ENCODE measurements around the gene HPN.
"Not testable (repeated sequence)": the region's sequence is repeated elsewhere in the genome, so short reads cannot be mapped to it uniquely, and the experiment has no call there.

HPN gene

GRCh38 chr19:35015270-35015953, 26.1 kb upstream of the HPN start:
- Mint-ChIP-seq H3K4me1 (ENCODE audit: low read depth) (peaks cover 47% of the 10 kb centered on the region), H3K27ac (peak overlapping the region; percentile 65)

DNA sequence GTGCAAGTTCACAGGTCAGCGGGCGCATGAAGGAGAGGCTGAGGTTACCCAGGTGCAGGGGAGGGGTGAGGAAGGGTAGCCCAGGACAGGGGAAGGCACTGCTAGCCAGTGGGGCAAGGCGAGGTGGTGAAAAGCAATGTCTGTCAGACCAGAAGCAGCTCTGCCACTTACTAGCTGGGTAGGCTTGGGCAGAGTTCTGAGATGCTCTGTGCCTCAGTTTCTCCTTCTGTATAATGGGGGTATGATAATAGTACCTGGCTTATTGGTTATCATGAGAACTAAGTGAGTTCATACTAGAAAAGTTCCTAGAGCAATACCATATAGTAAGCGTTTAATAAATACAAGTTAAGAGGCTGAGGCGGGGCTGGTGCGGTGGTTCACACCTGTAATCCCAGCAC, 25.6 kb upstream of the HPN start:
- peaks cover 42% of the 10 kb centered on the region for H3K4me1 Mint-ChIP-seq (ENCODE audit: low read depth)
- no peak overlapping the region for H3K27ac Mint-ChIP-seq
- no peak overlapping the region for H3K4me3 Mint-ChIP-seq
- H3K27me3 Mint-ChIP-seq = no peaks in the 10 kb centered on the region
- H3K36me3 Mint-ChIP-seq (ENCODE audit: low read depth) = peaks cover 79% of the 10 kb centered on the region
- H3K9me3 Mint-ChIP-seq = no peaks in the 10 kb centered on the region

More at GRCh38 chr19:35015270-35015953, 26.1 kb upstream of the HPN start:
- Mint-ChIP-seq H3K9me3 (no peaks in the 10 kb centered on the region), H3K36me3 (ENCODE audit: low read depth) (peaks cover 78% of the 10 kb centered on the region), H3K27me3 (no peaks in the 10 kb centered on the region), H3K4me3 (no peak overlapping the region)

GRCh38 chr19:35017507-35017906, 24.0 kb upstream of the HPN start:
- H3K36me3 Mint-ChIP-seq (ENCODE audit: low read depth) = peaks cover 78% of the 10 kb centered on the region

GRCh38 chr19:35018379-35018778, 23.1 kb upstream of the HPN start:
- Mint-ChIP-seq H3K4me1 (ENCODE audit: low read depth) (peaks cover 17% of the 10 kb centered on the region), H3K27me3 (no peaks in the 10 kb centered on the region), H3K4me3 (no peak overlapping the region), H3K27ac (no peak overlapping the region), H3K36me3 (ENCODE audit: low read depth) (peaks cover 74% of the 10 kb centered on the region), H3K9me3 (no peaks in the 10 kb centered on the region)

More at GRCh38 chr19:35017507-35017906, 24.0 kb upstream of the HPN start:
- H3K27ac Mint-ChIP-seq = peak overlapping the region; percentile 59
- no peaks in the 10 kb centered on the region for H3K9me3 Mint-ChIP-seq
- H3K4me3 Mint-ChIP-seq = no peak overlapping the region
- no peaks in the 10 kb centered on the region for H3K27me3 Mint-ChIP-seq
- H3K4me1 Mint-ChIP-seq (ENCODE audit: low read depth) = peaks cover 26% of the 10 kb centered on the region

- Mint-ChIP-seq H3K4me1 (ENCODE audit: low read depth) (peaks cover 10% of the 10 kb centered on the region), H3K36me3 (ENCODE audit: low read depth) (peaks cover 74% of the 10 kb centered on the region), H3K27me3 (no peaks in the 10 kb centered on the region), H3K9me3 (no peaks in the 10 kb centered on the region), H3K4me3 (no peak overlapping the region), H3K27ac (no peak overlapping the region)
Observed at GRCh38 chr19:35019144-35019543, 22.4 kb upstream of the HPN start.

DNA sequence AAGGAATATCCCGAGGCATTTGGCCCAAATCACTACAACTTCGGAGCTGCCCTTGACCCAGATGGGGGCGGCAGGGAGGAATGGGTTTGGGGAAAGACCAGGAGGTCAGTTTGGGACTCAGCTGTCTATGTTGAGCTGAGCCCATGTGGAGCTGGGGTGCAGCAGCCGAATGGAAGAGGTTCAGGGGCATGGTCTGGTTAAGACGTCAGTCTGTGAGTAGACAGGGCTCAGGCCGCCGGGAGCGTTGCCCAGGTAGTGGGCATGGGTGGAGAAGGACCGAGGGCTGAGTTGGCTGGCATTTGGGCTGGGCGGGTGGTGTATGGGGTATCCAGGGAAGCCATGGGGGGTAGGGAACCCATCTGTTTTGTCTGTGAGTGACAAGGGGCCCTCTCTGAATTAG, 20.5 kb upstream of the HPN start:
- H3K36me3 Mint-ChIP-seq (ENCODE audit: low read depth) = peaks cover 72% of the 10 kb centered on the region
- no peaks in the 10 kb centered on the region for H3K27me3 Mint-ChIP-seq
- no peak overlapping the region for H3K4me3 Mint-ChIP-seq
- H3K27ac Mint-ChIP-seq = peak overlapping the region; percentile 14
- H3K4me1 Mint-ChIP-seq (ENCODE audit: low read depth) = no peaks in the 10 kb centered on the region
- no peaks in the 10 kb centered on the region for H3K9me3 Mint-ChIP-seq

GRCh38 chr19:35021596-35021995, 19.9 kb upstream of the HPN start:
- H3K4me3 Mint-ChIP-seq = no peak overlapping the region
- peaks cover 73% of the 10 kb centered on the region for H3K36me3 Mint-ChIP-seq (ENCODE audit: low read depth)
- H3K9me3 Mint-ChIP-seq = no peaks in the 10 kb centered on the region
- H3K27ac Mint-ChIP-seq = no peak overlapping the region
- H3K4me1 Mint-ChIP-seq (ENCODE audit: low read depth) = no peaks in the 10 kb centered on the region
- H3K27me3 Mint-ChIP-seq = no peaks in the 10 kb centered on the region

DNA sequence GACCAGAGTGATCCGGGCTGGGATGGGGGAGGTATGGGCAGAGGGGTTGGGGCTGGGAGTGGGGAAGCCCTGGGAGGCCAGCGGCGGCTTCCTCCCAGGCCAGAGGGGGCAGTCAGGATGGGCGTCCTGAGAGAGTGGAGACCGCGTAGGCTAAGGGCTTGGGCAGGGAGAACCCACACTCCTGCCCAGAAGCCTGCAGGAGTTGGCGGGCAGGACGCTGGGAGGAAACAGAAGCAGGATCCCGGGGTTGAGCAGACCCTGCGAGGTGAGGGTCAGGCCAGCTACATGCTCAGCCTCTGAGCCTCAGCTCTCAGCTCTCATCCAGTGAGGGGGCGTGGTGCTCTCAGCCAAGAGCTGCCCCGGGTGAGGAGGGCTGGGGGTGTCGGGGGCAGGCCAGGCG, 19.1 kb upstream of the HPN start:
- no peak overlapping the region for H3K4me3 Mint-ChIP-seq
- no peak overlapping the region for H3K27ac Mint-ChIP-seq
- H3K4me1 Mint-ChIP-seq (ENCODE audit: low read depth) = no peaks in the 10 kb centered on the region
- H3K9me3 Mint-ChIP-seq = no peaks in the 10 kb centered on the region
- peaks cover 77% of the 10 kb centered on the region for H3K36me3 Mint-ChIP-seq (ENCODE audit: low read depth)
- no peaks in the 10 kb centered on the region for H3K27me3 Mint-ChIP-seq

DNA sequence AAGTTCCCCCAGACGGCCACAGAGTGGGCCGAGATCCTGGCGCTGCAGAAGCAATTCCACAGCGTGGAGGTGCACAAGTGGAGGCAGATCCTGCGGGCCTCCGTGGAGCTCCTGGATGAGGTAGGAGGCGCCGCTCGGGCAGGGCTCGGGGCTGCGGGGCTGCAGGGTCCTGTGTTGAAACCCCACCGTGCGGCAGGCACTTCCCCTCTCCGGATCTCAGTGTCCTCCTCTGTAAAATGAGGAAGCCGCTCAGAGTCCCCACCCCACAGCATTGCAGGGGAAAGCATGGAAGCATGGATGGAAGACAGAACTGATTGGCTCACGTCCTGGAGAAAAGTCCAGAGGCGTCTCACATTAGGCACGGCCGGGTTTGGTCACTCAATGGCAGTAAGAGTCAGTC, 18.1 kb upstream of the HPN start:
- no peaks in the 10 kb centered on the region for H3K27me3 Mint-ChIP-seq
- H3K4me3 Mint-ChIP-seq = no peak overlapping the region
- H3K36me3 Mint-ChIP-seq (ENCODE audit: low read depth) = peaks cover 77% of the 10 kb centered on the region
- H3K27ac Mint-ChIP-seq = no peak overlapping the region
- H3K9me3 Mint-ChIP-seq = no peaks in the 10 kb centered on the region
- peaks cover 2% of the 10 kb centered on the region for H3K4me1 Mint-ChIP-seq (ENCODE audit: low read depth)

DNA sequence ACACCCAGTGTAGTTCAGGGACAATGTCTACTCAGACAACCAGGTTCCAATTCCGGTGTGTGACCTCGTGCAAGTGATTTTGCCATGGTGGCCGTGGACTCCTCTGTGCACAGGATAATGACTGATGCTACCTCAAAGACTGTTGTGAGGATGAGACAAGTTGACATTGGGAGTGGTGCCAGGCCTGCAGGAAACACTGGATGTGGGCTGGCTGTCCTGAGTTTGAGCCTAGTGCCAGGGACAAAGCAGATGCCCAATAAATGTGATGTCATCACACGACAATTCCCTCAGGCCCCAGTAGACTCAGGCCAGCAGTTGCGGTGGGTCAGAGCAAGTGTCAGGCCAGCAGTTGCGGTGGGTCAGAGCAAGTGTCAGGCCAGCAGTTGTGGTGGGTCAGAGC, 17.4 kb upstream of the HPN start:
- H3K27ac Mint-ChIP-seq = no peak overlapping the region
- no peaks in the 10 kb centered on the region for H3K9me3 Mint-ChIP-seq
- H3K4me3 Mint-ChIP-seq = no peak overlapping the region
- peaks cover 76% of the 10 kb centered on the region for H3K36me3 Mint-ChIP-seq (ENCODE audit: low read depth)
- peaks cover 3% of the 10 kb centered on the region for H3K4me1 Mint-ChIP-seq (ENCODE audit: low read depth)
- no peaks in the 10 kb centered on the region for H3K27me3 Mint-ChIP-seq

GRCh38 chr19:35025969-35026368, 15.6 kb upstream of the HPN start:
- Mint-ChIP-seq H3K9me3 (no peaks in the 10 kb centered on the region), H3K27ac (no peak overlapping the region), H3K4me1 (ENCODE audit: low read depth) (peaks cover 3% of the 10 kb centered on the region), H3K4me3 (no peak overlapping the region), H3K27me3 (no peaks in the 10 kb centered on the region), H3K36me3 (ENCODE audit: low read depth) (peaks cover 61% of the 10 kb centered on the region)

DNA sequence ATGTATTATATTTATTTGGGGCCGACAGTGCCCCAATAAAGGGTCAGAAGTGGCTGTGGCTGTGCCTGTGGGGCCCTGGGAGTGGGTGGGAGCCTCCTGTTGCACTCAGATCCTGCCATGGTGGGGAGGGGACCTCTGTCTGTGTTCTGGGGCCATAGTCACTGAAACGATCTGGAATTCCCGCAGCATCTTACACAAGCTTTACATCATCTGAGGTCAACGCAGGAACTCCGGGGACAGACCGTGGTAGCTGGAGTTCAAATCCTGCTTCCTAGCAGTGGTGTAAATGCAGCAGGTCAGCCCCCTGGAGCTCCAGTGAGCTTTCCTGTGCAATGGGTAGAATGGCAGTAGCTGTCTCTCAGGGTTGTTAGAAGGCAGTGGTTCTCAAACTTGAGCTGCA, 15.1 kb upstream of the HPN start:
- Mint-ChIP-seq H3K27me3 (peaks cover 4% of the 10 kb centered on the region), H3K27ac (no peak overlapping the region), H3K4me3 (no peak overlapping the region), H3K4me1 (ENCODE audit: low read depth) (peaks cover 7% of the 10 kb centered on the region), H3K9me3 (no peaks in the 10 kb centered on the region), H3K36me3 (ENCODE audit: low read depth) (peaks cover 57% of the 10 kb centered on the region)

DNA sequence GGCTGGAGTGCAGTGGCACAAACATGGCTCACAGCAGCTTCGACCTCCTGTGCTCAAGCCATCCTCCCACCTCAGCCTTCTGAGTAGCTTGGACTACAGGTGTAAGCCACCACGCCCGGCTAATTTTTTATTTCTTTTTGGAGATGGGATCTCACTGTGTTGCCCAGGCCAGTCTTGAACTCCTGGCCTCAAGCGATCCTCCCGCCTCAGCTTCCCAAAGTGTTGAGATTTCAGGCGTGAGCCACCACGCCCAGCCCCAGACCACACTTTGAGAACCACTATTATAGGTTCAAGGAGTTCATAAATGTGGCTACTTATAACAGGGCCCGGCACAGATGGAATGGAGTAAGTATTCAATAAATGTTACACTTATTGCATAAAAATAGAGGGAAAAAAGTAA, 14.5 kb upstream of the HPN start:
- Mint-ChIP-seq H3K4me1 (ENCODE audit: low read depth) (peaks cover 9% of the 10 kb centered on the region), H3K27me3 (peaks cover 10% of the 10 kb centered on the region), H3K36me3 (ENCODE audit: low read depth) (peaks cover 55% of the 10 kb centered on the region), H3K4me3 (no peak overlapping the region), H3K27ac (no peak overlapping the region), H3K9me3 (no peaks in the 10 kb centered on the region)

GRCh38 chr19:35027851-35028599, 13.5 kb upstream of the HPN start:
- Mint-ChIP-seq H3K9me3 (no peaks in the 10 kb centered on the region), H3K36me3 (ENCODE audit: low read depth) (peaks cover 49% of the 10 kb centered on the region), H3K4me1 (ENCODE audit: low read depth) (peaks cover 9% of the 10 kb centered on the region), H3K27me3 (peaks cover 14% of the 10 kb centered on the region), H3K4me3 (no peak overlapping the region), H3K27ac (peak overlapping the region; percentile 26)

DNA sequence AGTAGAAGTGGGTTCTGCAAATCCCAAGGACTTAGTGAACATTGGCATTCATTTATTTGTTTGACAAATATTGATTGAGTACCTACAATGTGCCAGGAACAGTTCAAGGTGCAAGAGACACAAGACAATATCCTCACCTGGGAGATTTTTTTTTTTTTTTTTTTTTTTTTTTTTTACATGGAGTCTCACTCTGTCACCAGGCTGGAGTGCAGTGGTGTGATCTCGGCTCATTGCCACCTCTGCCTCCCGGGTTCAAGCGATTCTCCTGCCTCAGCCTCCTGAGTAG, 13.0 kb upstream of the HPN start:
- H3K4me3 Mint-ChIP-seq; H3K9me3 Mint-ChIP-seq; H3K4me1 Mint-ChIP-seq (ENCODE audit: low read depth): not testable (repeated sequence)
- Mint-ChIP-seq H3K27ac (peak overlapping the region; percentile 26), H3K27me3 (peaks cover 14% of the 10 kb centered on the region), H3K36me3 (ENCODE audit: low read depth) (peaks cover 45% of the 10 kb centered on the region)

- peaks cover 38% of the 10 kb centered on the region for H3K36me3 Mint-ChIP-seq (ENCODE audit: low read depth)
- not testable (repeated sequence) for H3K27ac Mint-ChIP-seq; H3K9me3 Mint-ChIP-seq; H3K4me1 Mint-ChIP-seq (ENCODE audit: low read depth)
- H3K4me3 Mint-ChIP-seq = peak overlapping the region; percentile 32
- H3K27me3 Mint-ChIP-seq = peaks cover 16% of the 10 kb centered on the region
Observed at GRCh38 chr19:35029275-35029736, 12.2 kb upstream of the HPN start.
